HG03025 (cell line): Measurements from ENCODE around the gene CABP4.
"Not testable (repeated sequence)": the region's sequence is repeated elsewhere in the genome, so short reads cannot be mapped to it uniquely, and the experiment has no call there.

Experiments used
- ATAC-seq: cut with Tn5 transposase; IDR thresholded peaks from one replicate; pipeline ENCODE4 v1.9.1; 2021; ENCODE audit warnings: mild to moderate bottlenecking, moderate library complexity; ENCODE audit not compliant: unreplicated experiment, low FRiP score

Gene CABP4

GRCh38 chr11:67470337-67471002 lies 15.3 kb downstream of the CABP4 start:
- no peak for ATAC-seq

GRCh38 chr11:67472882-67473281 lies 17.7 kb downstream of the CABP4 start:
- ATAC-seq = no peak

DNA sequence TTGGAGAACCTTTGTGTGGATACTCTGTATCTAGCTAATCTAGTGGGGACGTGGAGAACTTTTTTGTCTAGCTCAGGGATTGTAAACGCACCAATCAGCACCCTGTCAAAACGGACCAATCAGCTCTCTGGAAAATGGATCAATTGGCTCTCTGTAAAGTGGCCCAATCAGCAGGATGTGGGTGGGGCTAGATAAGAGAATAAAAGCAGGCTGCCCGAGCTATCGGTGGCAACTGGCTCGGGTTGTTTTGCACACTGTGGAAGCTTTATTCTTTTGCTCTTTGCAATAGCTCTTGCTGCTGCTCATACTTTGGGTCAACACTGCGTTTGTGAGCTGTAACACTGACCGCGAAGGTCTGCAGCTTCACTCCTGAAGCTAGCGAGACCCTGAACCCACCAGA lies 21.5 kb downstream of the CABP4 start:
- not testable (repeated sequence) for ATAC-seq

DNA sequence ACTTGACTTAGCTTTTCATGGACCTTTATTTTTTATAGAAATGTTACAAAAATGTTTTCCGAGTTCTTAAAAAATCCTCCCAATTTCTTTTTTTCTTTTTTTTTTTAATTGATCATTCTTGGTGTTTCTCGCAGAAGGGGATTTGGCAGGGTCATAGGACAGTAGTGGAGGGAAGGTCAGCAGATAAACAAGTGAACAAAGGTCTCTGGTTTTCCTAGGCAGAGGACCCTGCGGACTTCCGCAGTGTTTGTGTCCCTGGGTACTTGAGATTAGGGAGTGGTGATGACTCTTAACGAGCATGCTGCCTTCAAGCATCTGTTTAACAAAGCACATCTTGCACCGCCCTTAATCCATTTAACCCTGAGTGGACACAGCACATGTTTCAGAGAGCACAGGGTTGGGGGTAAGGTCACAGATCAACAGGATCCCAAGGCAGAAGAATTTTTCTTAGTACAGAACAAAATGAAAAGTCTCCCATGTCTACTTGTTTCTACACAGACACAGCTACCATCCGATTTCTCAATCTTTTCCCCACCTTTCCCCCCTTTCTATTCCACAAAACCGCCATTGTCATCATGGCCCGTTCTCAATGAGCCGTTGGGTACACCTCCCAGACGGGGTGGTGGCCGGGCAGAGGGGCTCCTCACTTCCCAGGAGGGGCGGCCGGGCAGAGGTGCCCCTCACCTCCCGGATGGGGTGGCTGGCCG lies 22.3 kb downstream of the CABP4 start:
- ATAC-seq = not testable (repeated sequence)

GRCh38 chr11:67482275-67482826 lies 27.2 kb downstream of the CABP4 start:
- ATAC-seq = no peak

GRCh38 chr11:67482827-67483798 lies 28.0 kb downstream of the CABP4 start, which contains the start of gene AIP:
TSS of gene AIP (plus strand) at chr11:67483026. CDS start at chr11:67483159, 133 bp downstream.
- ATAC-seq = peak; percentile 67

GRCh38 chr11:67483831-67484665 lies 28.9 kb downstream of the CABP4 start:
- ATAC-seq = no peak

DNA sequence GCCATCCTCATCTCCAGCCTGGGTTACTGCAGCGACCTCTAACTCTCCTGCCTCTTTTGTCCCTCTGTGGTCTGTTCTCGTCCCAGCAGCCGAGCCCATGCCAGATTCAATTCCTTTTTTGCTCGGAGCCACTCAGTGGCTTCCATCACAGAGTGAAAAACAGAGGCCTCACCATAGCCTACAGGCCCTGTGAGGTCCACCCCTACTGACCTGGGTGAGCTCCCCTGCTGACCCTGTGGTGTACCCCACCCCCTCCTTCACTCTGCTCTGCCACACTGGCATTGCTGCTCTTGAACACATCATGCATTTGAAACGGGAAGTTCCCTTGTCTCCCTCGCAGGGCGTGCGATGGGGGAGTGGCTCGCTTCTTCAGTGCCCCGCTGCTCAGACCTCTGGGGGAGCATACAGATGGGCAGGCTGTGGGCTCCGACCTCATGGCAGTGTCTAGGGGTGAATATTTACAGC lies 29.7 kb downstream of the CABP4 start:
- no peak for ATAC-seq

DNA sequence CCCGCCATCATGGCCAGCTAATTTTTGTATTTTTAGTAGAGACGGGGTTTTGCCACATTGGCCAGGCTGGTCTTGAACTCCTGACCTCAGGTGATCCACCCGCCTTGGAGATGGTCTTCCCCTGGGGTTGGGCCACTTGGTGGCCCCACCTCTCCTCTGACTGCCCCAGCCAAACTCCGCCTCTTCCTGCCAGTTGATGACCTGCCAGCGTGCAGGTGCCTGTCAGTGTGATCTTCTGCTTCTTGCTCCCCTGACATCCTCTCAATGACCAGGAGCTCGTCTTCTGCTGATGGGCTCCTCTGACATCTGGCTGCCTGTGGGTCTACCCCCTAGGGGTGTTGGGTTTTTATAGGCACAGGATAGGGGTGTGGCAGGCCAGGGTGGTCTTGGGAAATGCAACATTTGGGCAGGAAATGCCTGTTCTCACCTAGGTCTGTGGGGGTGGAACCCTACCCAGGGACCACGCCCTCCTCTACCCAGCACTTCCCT lies 30.8 kb downstream of the CABP4 start:
- ATAC-seq = not testable (repeated sequence)

GRCh38 chr11:67486481-67487195 lies 31.5 kb downstream of the CABP4 start:
- no peak for ATAC-seq

DNA sequence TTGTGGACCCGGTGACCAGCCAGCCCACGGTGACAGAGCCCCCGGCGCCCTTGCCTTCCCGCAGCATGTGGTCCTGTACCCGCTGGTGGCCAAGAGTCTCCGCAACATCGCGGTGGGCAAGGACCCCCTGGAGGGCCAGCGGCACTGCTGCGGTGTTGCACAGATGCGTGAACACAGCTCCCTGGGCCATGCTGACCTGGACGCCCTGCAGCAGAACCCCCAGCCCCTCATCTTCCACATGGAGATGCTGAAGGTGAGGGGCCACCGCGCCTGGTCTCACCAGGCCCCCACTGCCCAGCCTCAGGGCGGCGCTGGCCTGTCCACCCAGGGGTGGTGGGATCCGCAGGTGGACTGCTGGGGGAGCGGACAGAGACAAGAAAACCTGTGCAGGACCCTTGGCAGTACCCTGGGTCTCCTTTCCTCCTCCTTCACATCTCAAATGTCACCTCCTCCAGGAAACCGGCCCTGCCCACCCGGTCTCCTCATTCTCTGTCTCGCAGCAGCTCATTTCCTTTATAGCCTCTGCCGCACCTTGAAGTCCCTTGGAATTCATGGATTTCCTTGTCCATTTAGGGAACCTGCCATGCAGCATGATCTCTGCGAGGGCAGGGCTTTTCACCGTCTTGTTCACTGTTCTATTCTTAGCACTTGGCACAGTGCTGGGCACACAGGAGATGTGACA lies 34.2 kb downstream of the CABP4 start:
- ATAC-seq = no peak

GRCh38 chr11:67489885-67490726 lies 35.0 kb downstream of the CABP4 start:
- ATAC-seq = no peak

GRCh38 chr11:67490727-67491065 lies 35.5 kb downstream of the CABP4 start:
- no peak for ATAC-seq

GRCh38 chr11:67491276-67492068 lies 36.3 kb downstream of the CABP4 start:
- ATAC-seq = no peak

- no peak for ATAC-seq
Observed at GRCh38 chr11:67492069-67492727, 37.0 kb downstream of the CABP4 start.
